Stimulated activated CD4-positive, alpha-beta T cell treated with anti-CD3 and anti-CD28 coated beads, Interleukin-12 subunit alpha, Interleukin-12 subunit beta, amount 100 ng/mL, for 24 hours (primary cell): ENCODE data around the gene CGB8.
A peak's percentile ranks its signal among the peaks of the same experiment; 100 is the strongest.
"Not testable (repeated sequence)": the region's sequence is repeated elsewhere in the genome, so short reads cannot be mapped to it uniquely, and the experiment has no call there.

Source experiments
- DNase-seq, 2 experiments: peaks; one replicate each; pipeline ENCODE4 v3.0.0-alpha.2; 2020; ENCODE audit warnings: low read depth in 2 of 2

Gene CGB8

GRCh38 chr19:49049011-49049410, at the start of gene CGB8:
Gene CGB8 (minus strand): TSS chr19:49049111. CDS start chr19:49048739, 372 bp downstream.
- not testable (repeated sequence) for DNase-seq

GRCh38 chr19:49097453-49098288, 48.8 kb upstream of the CGB8 start:
- peak; percentile 43 to 57 for DNase-seq

GRCh38 chr19:49094505-49095482, 45.9 kb upstream of the CGB8 start:
- DNase-seq: no peak

GRCh38 chr19:49092686-49093085, 43.8 kb upstream of the CGB8 start:
- DNase-seq: no peak

- no peak for DNase-seq
Measured at GRCh38 chr19:49091391-49092038, 42.6 kb upstream of the CGB8 start.

- DNase-seq: no peak
Measured at GRCh38 chr19:49086296-49086695, 37.4 kb upstream of the CGB8 start.

- DNase-seq: no peak
Measured at GRCh38 chr19:49085868-49086232, 36.9 kb upstream of the CGB8 start.

- peak; percentile 97 to 98 for DNase-seq
Measured at GRCh38 chr19:49085020-49085867, 36.3 kb upstream of the CGB8 start, which contains the start of gene SNRNP70. Gene SNRNP70 (plus strand): TSS chr19:49085451. CDS start chr19:49086415, 964 bp downstream.

- DNase-seq: no peak
Measured at GRCh38 chr19:49084206-49085019, 35.5 kb upstream of the CGB8 start.

- DNase-seq: no peak
Measured at GRCh38 chr19:49081273-49081672, 32.4 kb upstream of the CGB8 start.

- DNase-seq: no peak
Measured at GRCh38 chr19:49080392-49080791, 31.5 kb upstream of the CGB8 start.

GRCh38 chr19:49074869-49075268, 26.0 kb upstream of the CGB8 start:
- DNase-seq: not testable (repeated sequence)

GRCh38 chr19:49073514-49074378, 24.8 kb upstream of the CGB8 start:
- no peak for DNase-seq

GRCh38 chr19:49071860-49072547, 23.1 kb upstream of the CGB8 start:
- DNase-seq: peak in 1 of 2 experiments; percentile 26

- no peak for DNase-seq
Measured at GRCh38 chr19:49070416-49070815, 21.5 kb upstream of the CGB8 start.

GRCh38 chr19:49069026-49069425, 20.1 kb upstream of the CGB8 start:
- DNase-seq: no peak

GRCh38 chr19:49067554-49067953, 18.6 kb upstream of the CGB8 start:
- DNase-seq: no peak

GRCh38 chr19:49065905-49066512, 17.1 kb upstream of the CGB8 start:
- no peak for DNase-seq
